Testis (tissue), 2 donors: ENCODE data around the gene ENPP6.

ENCODE experiments used
- POLR2A ChIP-seq: fragments of 450-650 bp; IDR thresholded peaks from one replicate; pipeline ENCODE4 v1.6.1; 2017; ENCODE audit warnings: antibody characterized with exemption, mild to moderate bottlenecking, moderate library complexity
- TF ChIP-seq, protein P1 (sequence below), 3 experiments: fragments of 450-650 bp in 2 of 3; fragments of 200-600 bp in 1 of 3; sonication (generic) in 1 of 3; IDR thresholded peaks; one replicate each; pipeline ENCODE4 v1.5.1; 2016 to 2019; ENCODE audit warnings: antibody characterized with exemption in 3 of 3, mild to moderate bottlenecking in 2 of 3, moderate library complexity in 1 of 3

DNA sequence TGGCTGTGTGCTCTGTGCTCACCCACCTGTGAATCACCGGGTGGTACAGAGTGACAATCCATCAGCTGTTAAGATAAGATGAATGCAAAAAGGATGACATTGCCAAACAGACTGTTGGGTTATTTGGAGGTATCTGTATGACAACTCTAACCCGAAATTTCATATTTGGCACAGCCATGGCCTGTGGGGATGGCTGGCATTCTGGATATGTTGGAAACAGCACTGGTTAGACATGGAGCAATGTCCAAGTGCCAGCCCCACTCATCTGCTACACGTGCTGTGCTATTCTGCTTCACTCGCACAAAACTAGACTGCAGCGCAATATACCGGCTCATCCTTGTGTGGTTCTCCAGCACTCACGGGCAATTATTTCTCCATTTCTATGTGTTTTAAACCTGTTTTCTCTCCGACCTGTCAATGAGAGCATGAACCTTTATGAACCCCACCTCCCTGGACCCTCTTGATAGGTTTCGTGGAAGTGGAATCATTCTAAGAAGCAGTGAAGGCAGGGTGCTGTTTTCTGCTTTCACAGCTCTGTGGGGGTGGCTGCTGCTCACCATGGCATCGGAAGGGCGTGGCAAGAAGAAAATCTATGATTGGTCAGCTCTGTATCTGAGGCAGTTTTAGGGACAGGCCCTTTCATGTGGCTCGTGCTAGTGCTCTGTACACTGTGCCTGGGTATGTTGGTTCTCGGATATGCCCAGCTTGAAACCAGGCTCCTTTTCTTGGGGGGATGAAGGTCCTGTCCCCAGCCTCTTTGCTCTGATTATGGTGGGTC lies 94.9 kb downstream of the ENPP6 start:
- no peak for TF ChIP-seq POLR2A
- TF ChIP-seq, protein P1, sequence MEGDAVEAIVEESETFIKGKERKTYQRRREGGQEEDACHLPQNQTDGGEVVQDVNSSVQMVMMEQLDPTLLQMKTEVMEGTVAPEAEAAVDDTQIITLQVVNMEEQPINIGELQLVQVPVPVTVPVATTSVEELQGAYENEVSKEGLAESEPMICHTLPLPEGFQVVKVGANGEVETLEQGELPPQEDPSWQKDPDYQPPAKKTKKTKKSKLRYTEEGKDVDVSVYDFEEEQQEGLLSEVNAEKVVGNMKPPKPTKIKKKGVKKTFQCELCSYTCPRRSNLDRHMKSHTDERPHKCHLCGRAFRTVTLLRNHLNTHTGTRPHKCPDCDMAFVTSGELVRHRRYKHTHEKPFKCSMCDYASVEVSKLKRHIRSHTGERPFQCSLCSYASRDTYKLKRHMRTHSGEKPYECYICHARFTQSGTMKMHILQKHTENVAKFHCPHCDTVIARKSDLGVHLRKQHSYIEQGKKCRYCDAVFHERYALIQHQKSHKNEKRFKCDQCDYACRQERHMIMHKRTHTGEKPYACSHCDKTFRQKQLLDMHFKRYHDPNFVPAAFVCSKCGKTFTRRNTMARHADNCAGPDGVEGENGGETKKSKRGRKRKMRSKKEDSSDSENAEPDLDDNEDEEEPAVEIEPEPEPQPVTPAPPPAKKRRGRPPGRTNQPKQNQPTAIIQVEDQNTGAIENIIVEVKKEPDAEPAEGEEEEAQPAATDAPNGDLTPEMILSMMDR (IDR thresholded peaks at IDR 0.05): no peak
